ENCODE results near the gene ELFN1. TPM values are rescaled to one million over a fixed set of nuclear protein-coding genes. Genes with fewer than 3 reads are reported as not detected.
"Not testable (repeated sequence)": the region's sequence is repeated elsewhere in the genome, so short reads cannot be mapped to it uniquely, and the experiment has no call there.

The ELFN1 gene
- total RNA-seq, 1 donor from 2014 or later = 2.2 TPM

- H3K27ac ChIP-seq = no peak overlapping the region
- DNase-seq (ENCODE audit: extremely low spot score in 2 of 2) = no peak
- no peaks in the 10 kb centered on the region for H3K4me1 ChIP-seq
- intact Hi-C loops (cut with DNase I) = no loop called here
- H3K27me3 ChIP-seq = no peaks in the 10 kb centered on the region
- no peak overlapping the region for H3K4me3 ChIP-seq
- no peaks in the 10 kb centered on the region for H3K36me3 ChIP-seq
- TF ChIP-seq POLR2A (IDR thresholded peaks at IDR 0.05) (no peak), POLR2AphosphoS5 (IDR thresholded peaks at IDR 0.05; ENCODE audit: insufficient read depth in 1 of 2, low read depth in 1 of 2) (no peak), CTCF (IDR thresholded peaks at IDR 0.05) (no peak)
- H3K9me3 ChIP-seq = no peaks in the 10 kb centered on the region
Measured at GRCh38 chr7:1717903-1718676, 48.0 kb downstream of the ELFN1 start.

- H3K9me3 ChIP-seq; DNase-seq (ENCODE audit: extremely low spot score in 2 of 2); intact Hi-C loops (cut with DNase I): not testable (repeated sequence)
Measured at GRCh38 chr7:1718850-1719249, 48.8 kb downstream of the ELFN1 start.

GRCh38 chr7:1719256-1719655 lies 49.2 kb downstream of the ELFN1 start:
- H3K27ac ChIP-seq; H3K27me3 ChIP-seq; H3K36me3 ChIP-seq; H3K4me1 ChIP-seq; DNase-seq (ENCODE audit: extremely low spot score in 2 of 2); H3K9me3 ChIP-seq; H3K4me3 ChIP-seq; intact Hi-C loops (cut with DNase I): not testable (repeated sequence)

More at GRCh38 chr7:1718850-1719249, 48.8 kb downstream of the ELFN1 start:
- not testable (repeated sequence) for H3K27me3 ChIP-seq, H3K36me3 ChIP-seq, H3K27ac ChIP-seq, H3K4me3 ChIP-seq, H3K4me1 ChIP-seq

GRCh38 chr7:1719913-1720312 lies 49.8 kb downstream of the ELFN1 start:
- no peaks in the 10 kb centered on the region for H3K27me3 ChIP-seq
- no peak for TF ChIP-seq POLR2A (IDR thresholded peaks at IDR 0.05)
- no peak overlapping the region for H3K4me3 ChIP-seq
- H3K27ac ChIP-seq = no peak overlapping the region
- intact Hi-C loops (cut with DNase I) = no loop called here
- H3K9me3 ChIP-seq = no peaks in the 10 kb centered on the region
- H3K4me1 ChIP-seq = no peaks in the 10 kb centered on the region
- no peaks in the 10 kb centered on the region for H3K36me3 ChIP-seq
- no peak for DNase-seq (ENCODE audit: extremely low spot score in 2 of 2)

GRCh38 chr7:1720326-1720725 lies 50.2 kb downstream of the ELFN1 start:
- Histone ChIP-seq H3K36me3 (no peaks in the 10 kb centered on the region), H3K4me3 (no peak overlapping the region), H3K9me3 (no peaks in the 10 kb centered on the region), H3K4me1 (no peaks in the 10 kb centered on the region), H3K27ac (no peak overlapping the region), H3K27me3 (no peaks in the 10 kb centered on the region)
- intact Hi-C loops (cut with DNase I) = no loop called here
- no peak for DNase-seq (ENCODE audit: extremely low spot score in 2 of 2)
- TF ChIP-seq CTCF (IDR thresholded peaks at IDR 0.05) (no peak), POLR2A (IDR thresholded peaks at IDR 0.05) (no peak), POLR2AphosphoS5 (IDR thresholded peaks at IDR 0.05; ENCODE audit: insufficient read depth in 1 of 2, low read depth in 1 of 2) (no peak)

- no peak overlapping the region for H3K27ac ChIP-seq
- H3K9me3 ChIP-seq = no peaks in the 10 kb centered on the region
- intact Hi-C loops (cut with DNase I) = no loop called here
- no peaks in the 10 kb centered on the region for H3K4me1 ChIP-seq
- no peak for DNase-seq (ENCODE audit: extremely low spot score in 2 of 2)
- no peaks in the 10 kb centered on the region for H3K36me3 ChIP-seq
- no peaks in the 10 kb centered on the region for H3K27me3 ChIP-seq
- no peak overlapping the region for H3K4me3 ChIP-seq
- TF ChIP-seq POLR2AphosphoS5 (IDR thresholded peaks at IDR 0.05; ENCODE audit: insufficient read depth in 1 of 2, low read depth in 1 of 2) = no peak
- no peak for TF ChIP-seq POLR2A (IDR thresholded peaks at IDR 0.05)
- no peak for TF ChIP-seq CTCF (IDR thresholded peaks at IDR 0.05)
Measured at GRCh38 chr7:1721047-1721690, 51.1 kb downstream of the ELFN1 start.
